Measurements from ENCODE around the gene MEIG1.
A peak's percentile ranks its signal among the peaks of the same experiment; 100 is the strongest.
"Not testable (repeated sequence)": the region's sequence is repeated elsewhere in the genome, so short reads cannot be mapped to it uniquely, and the experiment has no call there.

MEIG1 gene

DNA sequence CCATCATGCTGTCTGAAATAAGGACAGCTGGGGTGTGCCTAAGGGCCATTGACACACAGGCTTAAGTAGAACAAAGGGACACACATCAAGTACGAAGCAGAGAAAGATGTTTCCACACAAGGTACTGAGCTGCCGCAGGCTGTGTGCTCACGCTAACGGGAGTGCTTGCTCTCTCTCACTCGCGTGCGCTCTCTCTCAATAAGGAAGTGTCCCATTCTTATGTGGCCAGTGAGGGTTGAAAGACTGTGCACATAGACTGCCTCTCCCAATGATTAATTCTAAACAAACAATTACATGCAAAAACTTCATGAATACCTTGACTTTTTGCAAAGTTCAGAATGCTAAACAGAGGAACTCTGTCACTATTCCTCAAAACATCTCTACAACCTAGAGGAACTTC, 35.2 kb upstream of the MEIG1 start:
- CTCF ChIA-PET, result interaction anchor here (2.2 kb wide), 1 partner anchor 29 kb away, joined by 6 read pairs; no protein-coding TSS in a partner anchor
- no peak for DNase-seq (ENCODE audit: extremely low spot score)
- TF ChIP-seq, protein P1, sequence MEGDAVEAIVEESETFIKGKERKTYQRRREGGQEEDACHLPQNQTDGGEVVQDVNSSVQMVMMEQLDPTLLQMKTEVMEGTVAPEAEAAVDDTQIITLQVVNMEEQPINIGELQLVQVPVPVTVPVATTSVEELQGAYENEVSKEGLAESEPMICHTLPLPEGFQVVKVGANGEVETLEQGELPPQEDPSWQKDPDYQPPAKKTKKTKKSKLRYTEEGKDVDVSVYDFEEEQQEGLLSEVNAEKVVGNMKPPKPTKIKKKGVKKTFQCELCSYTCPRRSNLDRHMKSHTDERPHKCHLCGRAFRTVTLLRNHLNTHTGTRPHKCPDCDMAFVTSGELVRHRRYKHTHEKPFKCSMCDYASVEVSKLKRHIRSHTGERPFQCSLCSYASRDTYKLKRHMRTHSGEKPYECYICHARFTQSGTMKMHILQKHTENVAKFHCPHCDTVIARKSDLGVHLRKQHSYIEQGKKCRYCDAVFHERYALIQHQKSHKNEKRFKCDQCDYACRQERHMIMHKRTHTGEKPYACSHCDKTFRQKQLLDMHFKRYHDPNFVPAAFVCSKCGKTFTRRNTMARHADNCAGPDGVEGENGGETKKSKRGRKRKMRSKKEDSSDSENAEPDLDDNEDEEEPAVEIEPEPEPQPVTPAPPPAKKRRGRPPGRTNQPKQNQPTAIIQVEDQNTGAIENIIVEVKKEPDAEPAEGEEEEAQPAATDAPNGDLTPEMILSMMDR (IDR thresholded peaks at IDR 0.05; ENCODE audit: control extremely low read depth, extremely low read depth, low read depth, missing control alignments), result no peak
- POLR2A ChIA-PET, result no interaction called here

DNA sequence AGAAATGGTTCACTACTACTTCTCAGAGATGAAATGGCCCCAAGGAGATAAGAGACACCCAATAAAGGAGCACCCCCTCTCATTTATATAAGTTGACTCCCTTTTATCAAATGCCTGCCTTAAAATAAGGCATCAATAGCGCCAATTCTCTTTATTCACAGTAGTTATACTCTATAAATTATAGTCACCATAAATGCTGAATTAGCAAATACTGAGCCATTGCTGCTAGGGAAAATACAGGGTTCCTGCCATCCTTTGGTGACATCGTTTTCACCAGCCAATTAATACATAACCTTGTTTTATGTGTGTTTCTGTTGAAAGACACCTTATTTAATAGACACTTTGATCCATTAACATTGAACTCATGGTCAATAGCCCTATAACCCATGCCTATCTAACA, 33.9 kb upstream of the MEIG1 start:
- CTCF ChIA-PET, result no interaction called here
- POLR2A ChIA-PET, result no interaction called here
- DNase-seq (ENCODE audit: extremely low spot score), result no peak
- TF ChIP-seq, protein P1 (IDR thresholded peaks at IDR 0.05; ENCODE audit: control extremely low read depth, extremely low read depth, low read depth, missing control alignments), result no peak

DNA sequence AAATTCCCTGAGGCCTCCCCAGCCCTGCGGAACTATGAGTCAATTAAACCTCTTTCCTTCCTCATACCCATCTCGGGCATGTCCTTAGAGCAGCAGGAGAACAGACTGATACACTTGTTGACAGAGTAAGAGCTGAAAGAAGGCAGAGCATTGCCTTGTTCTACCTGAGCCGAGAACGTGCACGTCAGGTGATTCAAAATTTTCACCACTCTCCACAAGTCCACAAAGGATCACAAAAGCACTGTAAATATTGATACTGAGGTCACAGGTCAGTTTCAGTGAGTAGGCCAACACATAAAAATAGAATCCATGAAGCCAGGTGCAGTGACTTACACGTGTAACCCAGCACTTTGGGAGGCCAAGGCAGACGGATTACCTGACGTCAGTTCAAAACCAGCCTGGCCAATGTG, 33.1 kb upstream of the MEIG1 start:
- DNase-seq (ENCODE audit: extremely low spot score), result no peak
- TF ChIP-seq, protein P1 (IDR thresholded peaks at IDR 0.05; ENCODE audit: control extremely low read depth, extremely low read depth, low read depth, missing control alignments), result no peak
- ChIA-PET POLR2A (interaction anchor here (1.2 kb wide), 1 partner anchor 88 kb away, joined by 3 read pairs; the partner anchor contains the start of genes CDNF, HSPA14 and MSANTD7), CTCF (interaction anchor here (0.9 to 1.6 kb wide), 4 partner anchors 9 to 34 kb away, joined by 3 to 6 read pairs (median 5); partner anchors contain the start of gene MEIG1)

DNA sequence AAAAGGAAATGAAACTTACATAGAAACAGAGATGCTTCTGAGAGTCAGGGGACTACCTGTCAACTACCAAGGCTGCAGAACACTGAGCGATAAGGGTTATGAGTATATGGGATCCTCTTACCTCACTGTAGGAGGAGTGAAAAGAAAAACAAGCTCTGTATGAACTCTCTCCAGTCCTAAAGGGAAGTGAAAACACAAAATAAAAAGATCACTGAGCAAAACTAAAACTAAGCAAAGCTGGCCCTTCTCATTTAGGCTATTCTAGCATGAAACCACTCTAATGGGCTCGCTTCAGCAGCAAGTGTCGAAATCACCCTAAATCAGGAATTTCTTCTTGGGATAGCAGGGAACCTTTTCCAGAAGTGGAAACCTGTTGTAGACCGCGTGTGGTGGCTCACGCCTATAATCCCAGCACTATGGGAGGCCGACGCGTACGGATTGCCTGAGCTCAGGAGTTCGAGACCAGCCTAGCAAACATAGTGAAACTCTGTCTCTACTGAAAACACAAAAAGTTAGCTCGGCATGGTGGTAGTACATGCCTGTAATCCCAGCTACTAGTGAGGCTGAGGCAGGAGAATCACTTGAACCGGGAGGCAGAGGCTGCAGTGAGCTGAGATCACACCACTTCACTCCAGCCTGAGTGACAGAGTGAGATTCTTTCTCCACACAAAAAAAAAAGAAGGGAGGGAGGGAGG, 32.3 kb upstream of the MEIG1 start:
- CTCF ChIA-PET, result interaction anchor here (0.9 to 2.3 kb wide), 5 partner anchors 9 to 33 kb away, joined by 3 to 6 read pairs (median 5); partner anchors contain the start of gene MEIG1
- POLR2A ChIA-PET, result interaction anchor here (0.6 to 1.2 kb wide), 5 partner anchors 26 to 280 kb away, joined by 3 to 10 read pairs (median 6); partner anchors contain the start of genes CDNF, HSPA14 and MSANTD7
- TF ChIP-seq, protein P1 (IDR thresholded peaks at IDR 0.05; ENCODE audit: control extremely low read depth, extremely low read depth, low read depth, missing control alignments), result no peak
- DNase-seq (ENCODE audit: extremely low spot score), result peak; percentile 86

DNA sequence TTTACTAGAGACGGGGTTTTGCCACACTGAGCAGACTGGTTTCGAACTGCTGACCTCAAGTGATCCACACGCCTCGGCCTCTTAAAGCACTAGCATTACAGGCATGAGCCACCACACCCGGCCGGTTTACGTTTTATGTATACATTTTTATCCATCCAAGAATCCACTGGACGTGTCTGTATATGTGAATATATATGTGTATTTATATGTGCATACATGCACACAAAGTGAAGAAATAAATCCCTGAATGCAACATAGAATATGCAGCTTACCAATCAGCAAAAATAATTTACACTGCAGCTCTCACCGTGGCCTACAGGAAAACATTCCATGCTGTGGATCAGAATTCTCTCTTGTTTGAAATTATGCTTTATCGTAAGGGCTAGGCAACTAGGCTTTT, 28.6 kb upstream of the MEIG1 start:
- ChIA-PET CTCF (no interaction called here), POLR2A (no interaction called here)
- no peak for DNase-seq (ENCODE audit: extremely low spot score)
- TF ChIP-seq, protein P1 (IDR thresholded peaks at IDR 0.05; ENCODE audit: control extremely low read depth, extremely low read depth, low read depth, missing control alignments), result no peak

DNA sequence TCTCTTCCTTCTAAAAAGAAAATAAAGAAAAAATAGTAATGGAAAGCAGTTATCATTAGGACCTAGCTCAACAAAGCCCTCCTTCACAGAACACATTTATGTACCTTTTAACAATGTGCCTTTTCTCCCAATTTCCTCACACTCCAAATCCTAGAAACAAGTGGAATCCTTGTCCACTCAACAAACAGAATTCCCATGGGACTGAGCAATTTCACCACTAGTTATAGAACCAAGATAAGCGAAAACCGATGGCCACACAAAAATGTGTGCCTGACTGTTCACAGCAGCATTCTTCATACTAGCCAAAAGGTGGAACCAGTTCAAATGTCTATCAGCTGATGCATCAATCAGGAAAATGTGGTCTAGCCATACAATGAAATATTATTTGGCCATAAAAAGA, 22.6 kb upstream of the MEIG1 start:
- no peak for DNase-seq (ENCODE audit: extremely low spot score)
- ChIA-PET CTCF (no interaction called here), POLR2A (no interaction called here)
- TF ChIP-seq, protein P1 (IDR thresholded peaks at IDR 0.05; ENCODE audit: control extremely low read depth, extremely low read depth, low read depth, missing control alignments), result no peak

DNA sequence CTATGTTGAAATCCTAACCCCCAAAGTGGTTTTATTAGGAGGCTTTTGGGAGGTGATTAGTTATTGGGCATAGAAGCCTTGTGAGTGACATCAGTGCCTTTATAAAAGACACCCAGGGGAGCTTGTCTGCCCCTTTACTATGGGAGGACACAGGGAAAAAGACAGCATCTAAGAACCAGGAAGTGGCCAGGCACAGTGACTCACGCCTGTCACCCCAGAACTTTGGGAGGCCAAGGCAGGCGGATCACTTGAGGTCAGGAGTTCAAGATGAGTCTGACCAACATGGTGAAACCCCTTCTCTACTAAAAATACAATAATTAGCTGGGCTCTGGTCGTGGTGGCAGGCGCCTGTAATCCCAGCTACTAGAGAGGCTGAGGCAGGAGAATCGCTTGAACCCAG, 20.2 kb upstream of the MEIG1 start:
- CTCF ChIA-PET; DNase-seq (ENCODE audit: extremely low spot score); POLR2A ChIA-PET: not testable (repeated sequence)

DNA sequence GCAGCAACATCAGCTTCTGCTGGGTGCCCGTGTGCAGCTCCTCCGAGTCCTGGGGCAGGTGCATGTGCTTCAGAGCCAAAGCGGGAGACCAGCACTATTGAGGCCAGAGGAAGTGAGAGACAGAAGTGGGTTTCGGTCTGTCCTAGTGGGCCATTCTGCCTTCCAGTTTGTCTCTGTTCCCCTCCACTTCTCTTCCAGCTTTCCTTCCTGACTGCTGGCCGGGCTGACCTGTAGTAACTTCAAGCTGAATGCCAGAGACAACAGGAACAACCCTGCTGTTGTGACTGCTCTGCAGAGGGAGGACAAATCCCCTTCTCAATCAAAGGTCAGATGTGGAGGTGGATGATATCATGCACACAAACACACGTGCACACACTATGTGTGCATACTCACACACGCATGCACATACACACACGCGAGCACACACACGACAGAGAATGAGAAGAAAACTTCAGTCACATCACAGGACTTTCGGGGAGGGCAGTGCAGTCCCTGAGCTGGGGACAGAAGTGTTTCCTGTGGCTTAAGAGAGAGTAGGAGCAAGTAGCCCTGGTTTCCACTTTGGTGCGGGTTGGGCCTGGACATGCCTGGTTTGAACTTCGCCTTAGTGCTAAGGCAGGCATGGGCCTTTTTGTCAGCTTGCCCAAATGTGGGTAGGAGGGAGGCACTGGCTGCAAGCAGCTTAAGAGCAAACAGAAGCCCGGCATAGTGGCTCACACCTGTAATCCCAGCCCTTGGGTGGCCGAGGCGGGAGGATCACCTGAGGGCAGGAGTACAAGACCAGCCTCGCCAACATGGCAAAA, 16.8 kb upstream of the MEIG1 start:
- CTCF ChIA-PET, result interaction anchor here (0.9 kb wide), 1 partner anchor 10 kb away, joined by 4 read pairs; no protein-coding TSS in a partner anchor
- POLR2A ChIA-PET; DNase-seq (ENCODE audit: extremely low spot score): not testable (repeated sequence)

DNA sequence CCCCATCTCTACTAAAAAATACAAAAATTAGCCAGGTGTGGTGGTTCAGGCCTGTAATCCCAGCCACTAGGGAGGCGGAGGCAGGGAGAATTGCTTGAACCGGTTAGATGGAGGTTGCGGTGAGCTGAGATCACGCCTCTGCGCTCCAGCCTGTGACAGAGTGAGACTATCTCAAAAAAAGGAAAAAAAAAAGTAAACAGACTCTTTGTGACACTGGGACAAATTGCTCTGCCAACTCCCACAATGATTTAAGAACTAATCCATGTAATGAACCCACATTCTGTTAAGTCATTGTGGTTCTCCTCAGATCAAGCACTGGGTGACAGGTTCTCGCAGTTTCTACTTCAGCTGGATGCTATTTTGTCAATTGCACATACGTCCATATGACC, 16.2 kb upstream of the MEIG1 start:
- POLR2A ChIA-PET; CTCF ChIA-PET; DNase-seq (ENCODE audit: extremely low spot score): not testable (repeated sequence)
